ENCODE results near the gene CRYL1. TPM values are rescaled to one million over a fixed set of nuclear protein-coding genes. Genes with fewer than 3 reads are reported as not detected.

The CRYL1 gene
- total and polyA plus RNA-seq, 3 experiments from 2014 or later: 7.2 to 36.1 (median 7.8) TPM

- H3K9me3 ChIP-seq (ENCODE audit: low read length): no peaks in the 10 kb centered on the region
- no peaks in the 10 kb centered on the region for H3K36me3 ChIP-seq (ENCODE audit: insufficient read depth, low read length)
- no peaks in the 10 kb centered on the region for H3K4me1 ChIP-seq (ENCODE audit: insufficient read depth, low read length)
- no peaks in the 10 kb centered on the region for H3K27me3 Mint-ChIP-seq
- DNase-seq: no peak
- H3K27ac ChIP-seq (ENCODE audit: low read depth, low read length): no peak overlapping the region
- H3K4me3 ChIP-seq (ENCODE audit: low read length): no peak overlapping the region
- peaks cover 11 to 16% (median 16%) of the 10 kb centered on the region in 3 donors for H3K4me1 Mint-ChIP-seq
- POLR2A ChIA-PET: no interaction called here
- H3K9me3 Mint-ChIP-seq: no peaks in the 10 kb centered on the region
- H3K27me3 ChIP-seq (ENCODE audit: insufficient read depth, low read length, poor library complexity, severe bottlenecking): no peaks in the 10 kb centered on the region
- CTCF ChIA-PET: no interaction called here
- peak overlapping the region in 1 of 8 donors; percentile 17 for H3K27ac Mint-ChIP-seq
- no peaks in the 10 kb centered on the region for H3K36me3 Mint-ChIP-seq
- H3K4me3 Mint-ChIP-seq: no peak overlapping the region
These were observed 20.9 kb upstream of the CRYL1 start for GRCh38 chr13:20546556-20546955.

DNA sequence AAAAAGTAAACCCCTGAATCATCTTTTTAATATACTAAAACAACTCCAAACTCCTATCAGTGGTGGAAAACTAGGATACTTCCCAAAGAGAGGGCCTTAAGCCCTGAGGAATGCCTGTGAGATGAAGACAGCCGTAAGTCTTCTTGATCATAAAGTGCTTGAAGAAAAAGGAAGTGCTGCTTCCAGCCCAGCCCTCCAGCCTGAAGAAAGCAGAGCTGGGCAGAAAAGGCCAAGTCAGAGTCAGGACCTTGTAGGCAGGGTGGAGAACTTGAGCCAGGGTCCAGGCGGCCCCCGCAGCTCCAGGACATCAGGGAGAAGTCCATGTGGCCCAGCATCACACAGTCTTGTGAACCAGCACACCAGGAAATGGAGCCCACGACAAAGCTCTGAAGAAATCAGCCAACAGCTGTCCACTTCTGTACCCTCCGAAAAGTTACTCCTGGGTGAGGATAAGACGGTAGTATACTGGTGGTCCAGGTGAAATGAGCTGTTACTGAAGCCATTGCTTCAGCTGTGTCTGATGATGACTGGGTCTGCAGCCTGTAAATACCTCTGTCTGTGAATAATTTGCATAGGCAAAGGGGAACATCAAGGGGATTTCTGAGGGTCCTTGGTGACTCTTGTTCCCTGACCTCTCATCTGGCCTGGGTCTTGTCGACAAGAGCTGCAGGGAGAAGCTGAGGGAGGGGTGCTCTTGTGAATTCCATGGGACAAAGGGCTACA, 18.7 kb upstream of the CRYL1 start:
- no peak overlapping the region for H3K4me3 ChIP-seq (ENCODE audit: low read length)
- POLR2A ChIA-PET: no interaction called here
- Mint-ChIP-seq H3K36me3 (no peaks in the 10 kb centered on the region), H3K4me3 (no peak overlapping the region), H3K27ac (no peak overlapping the region), H3K27me3 (no peaks in the 10 kb centered on the region), H3K4me1 (peaks cover 11 to 16% (median 16%) of the 10 kb centered on the region in 3 donors), H3K9me3 (no peaks in the 10 kb centered on the region)
- no peaks in the 10 kb centered on the region for H3K9me3 ChIP-seq (ENCODE audit: low read length)
- H3K4me1 ChIP-seq (ENCODE audit: insufficient read depth, low read length): no peaks in the 10 kb centered on the region
- CTCF ChIA-PET: no interaction called here
- no peak overlapping the region for H3K27ac ChIP-seq (ENCODE audit: low read depth, low read length)
- no peaks in the 10 kb centered on the region for H3K36me3 ChIP-seq (ENCODE audit: insufficient read depth, low read length)
- no peaks in the 10 kb centered on the region for H3K27me3 ChIP-seq (ENCODE audit: insufficient read depth, low read length, poor library complexity, severe bottlenecking)
- DNase-seq: no peak

DNA sequence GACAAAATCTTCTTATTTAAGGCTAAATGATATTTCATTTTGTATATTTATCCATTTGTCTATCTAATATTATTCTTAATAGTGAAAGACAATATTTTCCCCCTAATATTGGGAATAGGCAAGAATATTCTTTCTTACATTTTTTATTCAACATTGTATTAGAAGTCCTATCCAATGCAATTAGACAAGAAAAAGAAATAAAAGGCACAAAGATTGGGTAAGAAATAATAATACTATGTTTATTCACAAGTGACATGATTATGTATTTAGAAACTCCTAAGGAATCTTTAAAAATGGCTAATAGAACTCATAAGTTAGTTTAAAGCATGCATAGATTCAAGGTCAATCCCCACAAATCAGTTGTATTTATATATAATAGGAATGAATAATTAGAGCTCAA, 11.3 kb upstream of the CRYL1 start:
- Histone ChIP-seq H3K9me3 (ENCODE audit: low read length) (no peaks in the 10 kb centered on the region), H3K36me3 (ENCODE audit: insufficient read depth, low read length) (no peaks in the 10 kb centered on the region), H3K27ac (ENCODE audit: low read depth, low read length) (no peak overlapping the region), H3K4me3 (ENCODE audit: low read length) (no peak overlapping the region), H3K4me1 (ENCODE audit: insufficient read depth, low read length) (no peaks in the 10 kb centered on the region), H3K27me3 (ENCODE audit: insufficient read depth, low read length, poor library complexity, severe bottlenecking) (no peaks in the 10 kb centered on the region)
- Mint-ChIP-seq H3K9me3 (peaks cover 0 to 10% (median 8%) of the 10 kb centered on the region in 5 donors), H3K36me3 (peaks cover 0 to 26% (median 4%) of the 10 kb centered on the region in 3 donors), H3K4me3 (no peak overlapping the region), H3K27ac (no peak overlapping the region), H3K27me3 (no peaks in the 10 kb centered on the region), H3K4me1 (no peaks in the 10 kb centered on the region)
- ChIA-PET POLR2A (interaction anchor here (0.8 kb wide), 1 partner anchor 10 kb away, joined by 3 read pairs; no protein-coding TSS in a partner anchor), CTCF (no interaction called here)
- DNase-seq: no peak

GRCh38 chr13:20534038-20534608, 8.5 kb upstream of the CRYL1 start:
- Histone ChIP-seq H3K4me3 (ENCODE audit: low read length) (no peak overlapping the region), H3K27me3 (ENCODE audit: insufficient read depth, low read length, poor library complexity, severe bottlenecking) (no peaks in the 10 kb centered on the region), H3K27ac (ENCODE audit: low read depth, low read length) (no peak overlapping the region), H3K4me1 (ENCODE audit: insufficient read depth, low read length) (no peaks in the 10 kb centered on the region), H3K36me3 (ENCODE audit: insufficient read depth, low read length) (no peaks in the 10 kb centered on the region), H3K9me3 (ENCODE audit: low read length) (no peaks in the 10 kb centered on the region)
- Mint-ChIP-seq H3K4me3 (no peak overlapping the region), H3K27me3 (peaks cover 4 to 16% of the 10 kb centered on the region in 2 donors), H3K27ac (no peak overlapping the region), H3K9me3 (peaks cover 0 to 10% (median 8%) of the 10 kb centered on the region in 5 donors), H3K4me1 (no peaks in the 10 kb centered on the region), H3K36me3 (peaks cover 0 to 26% (median 4%) of the 10 kb centered on the region in 3 donors)
- DNase-seq: no peak
- CTCF ChIA-PET: no interaction called here
- POLR2A ChIA-PET: no interaction called here

- H3K36me3 Mint-ChIP-seq: peaks cover 0 to 2% (median 2%) of the 10 kb centered on the region in 3 donors
- peaks cover 12 to 23% (median 17%) of the 10 kb centered on the region in 3 donors for H3K4me1 Mint-ChIP-seq
- Histone ChIP-seq H3K27ac (ENCODE audit: low read depth, low read length) (no peak overlapping the region), H3K27me3 (ENCODE audit: insufficient read depth, low read length, poor library complexity, severe bottlenecking) (no peaks in the 10 kb centered on the region), H3K4me1 (ENCODE audit: insufficient read depth, low read length) (peaks cover 13% of the 10 kb centered on the region), H3K4me3 (ENCODE audit: low read length) (no peak overlapping the region), H3K36me3 (ENCODE audit: insufficient read depth, low read length) (no peaks in the 10 kb centered on the region), H3K9me3 (ENCODE audit: low read length) (no peaks in the 10 kb centered on the region)
- H3K27ac Mint-ChIP-seq: peak overlapping the region in 1 of 8 donors; percentile 91
- H3K27me3 Mint-ChIP-seq: peaks cover 4 to 16% of the 10 kb centered on the region in 2 donors
- H3K9me3 Mint-ChIP-seq: no peaks in the 10 kb centered on the region
- CTCF ChIA-PET: no interaction called here
- H3K4me3 Mint-ChIP-seq: no peak overlapping the region
- DNase-seq: no peak
- POLR2A ChIA-PET: no interaction called here
These were observed 2.8 kb upstream of the CRYL1 start for GRCh38 chr13:20528452-20528851.

- Histone ChIP-seq H3K4me1 (ENCODE audit: insufficient read depth, low read length) (peaks cover 13% of the 10 kb centered on the region), H3K9me3 (ENCODE audit: low read length) (no peaks in the 10 kb centered on the region), H3K27me3 (ENCODE audit: insufficient read depth, low read length, poor library complexity, severe bottlenecking) (no peaks in the 10 kb centered on the region), H3K4me3 (ENCODE audit: low read length) (peak overlapping the region; percentile 98), H3K36me3 (ENCODE audit: insufficient read depth, low read length) (no peaks in the 10 kb centered on the region), H3K27ac (ENCODE audit: low read depth, low read length) (peak overlapping the region; percentile 88)
- ChIA-PET CTCF (interaction anchor here (0.9 kb wide), 1 partner anchor 32 kb away, joined by 3 read pairs; no protein-coding TSS in a partner anchor), POLR2A (interaction anchor here (0.7 to 0.9 kb wide), 2 partner anchors 10 to 870 kb away, joined by 3 read pairs; no protein-coding TSS in a partner anchor)
- peaks cover 4 to 14% of the 10 kb centered on the region in 2 donors for H3K27me3 Mint-ChIP-seq
- peaks cover 12 to 28% (median 22%) of the 10 kb centered on the region in 3 donors for H3K4me1 Mint-ChIP-seq
- H3K4me3 Mint-ChIP-seq: peak overlapping the region; percentile 87 to 96 (median 92)
- no peak for DNase-seq
- no peaks in the 10 kb centered on the region for H3K9me3 Mint-ChIP-seq
- H3K36me3 Mint-ChIP-seq: peaks cover 0 to 2% (median 0%) of the 10 kb centered on the region in 3 donors
- H3K27ac Mint-ChIP-seq: peak overlapping the region; percentile 77 to 97 (median 92)
These were observed 1.0 kb upstream of the CRYL1 start for GRCh38 chr13:20526664-20527063.

DNA sequence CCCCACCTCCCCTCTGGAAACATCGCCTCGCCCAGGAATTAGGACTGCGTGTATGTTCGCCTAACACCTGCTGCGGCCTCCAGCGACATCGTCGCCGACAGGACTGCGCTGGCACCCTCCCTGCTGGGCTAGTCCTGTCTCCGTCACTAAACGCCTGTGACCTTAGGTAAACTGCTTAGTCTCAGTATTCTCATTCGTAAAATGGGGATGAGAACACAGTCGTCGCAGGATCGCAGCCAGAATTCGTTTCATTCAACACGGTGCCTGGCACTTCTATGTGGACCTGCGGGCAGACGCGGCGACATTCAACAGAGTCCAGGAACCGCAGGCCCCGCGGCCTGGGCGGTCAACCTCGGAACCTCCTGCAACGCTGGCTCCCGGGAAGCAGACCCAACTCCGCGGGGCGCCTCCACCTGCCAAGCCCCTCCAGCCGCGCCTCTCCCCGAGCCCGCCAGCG, 485 bp downstream of the CRYL1 start:
- H3K4me3 ChIP-seq (ENCODE audit: low read length): peak overlapping the region; percentile 98
- no peaks in the 10 kb centered on the region for H3K36me3 ChIP-seq (ENCODE audit: insufficient read depth, low read length)
- ChIA-PET CTCF (no interaction called here), POLR2A (no interaction called here)
- H3K27ac Mint-ChIP-seq: peak overlapping the region in 6 of 8 donors; percentile 62 to 83 (median 72)
- peaks cover 13% of the 10 kb centered on the region for H3K4me1 ChIP-seq (ENCODE audit: insufficient read depth, low read length)
- peak overlapping the region; percentile 88 for H3K27ac ChIP-seq (ENCODE audit: low read depth, low read length)
- peak overlapping the region; percentile 81 to 91 (median 87) for H3K4me3 Mint-ChIP-seq
- no peaks in the 10 kb centered on the region for H3K9me3 Mint-ChIP-seq
- peaks cover 0 to 1% of the 10 kb centered on the region in 2 donors for H3K27me3 Mint-ChIP-seq
- DNase-seq: peak in 2 of 5 donors; percentile 17 to 54
- H3K9me3 ChIP-seq (ENCODE audit: low read length): no peaks in the 10 kb centered on the region
- H3K4me1 Mint-ChIP-seq: peaks cover 12 to 28% (median 22%) of the 10 kb centered on the region in 3 donors
- no peaks in the 10 kb centered on the region for H3K27me3 ChIP-seq (ENCODE audit: insufficient read depth, low read length, poor library complexity, severe bottlenecking)
- H3K36me3 Mint-ChIP-seq: peaks cover 0 to 2% (median 0%) of the 10 kb centered on the region in 3 donors

All from CD8-positive, alpha-beta memory T cell (primary cell).